K562 (cell line): ENCODE measurements around the gene HOXB7.

ENCODE experiments used
- ESRRB ChIP-seq: fragments of 250-450 bp; sonication (Bioruptor Pico); IDR thresholded peaks from 2 replicates; pipeline ENCODE4 v1.5.0; 2020; ENCODE audit warnings: mild to moderate bottlenecking, moderate library complexity, borderline replicate concordance
- SREBF2 ChIP-seq: sonication (generic); formaldehyde crosslinking; IDR thresholded peaks from 2 replicates; pipeline ENCODE4 v1.4.0; 2020; ENCODE audit warnings: mild to moderate bottlenecking, missing genetic modification reagents

DNA sequence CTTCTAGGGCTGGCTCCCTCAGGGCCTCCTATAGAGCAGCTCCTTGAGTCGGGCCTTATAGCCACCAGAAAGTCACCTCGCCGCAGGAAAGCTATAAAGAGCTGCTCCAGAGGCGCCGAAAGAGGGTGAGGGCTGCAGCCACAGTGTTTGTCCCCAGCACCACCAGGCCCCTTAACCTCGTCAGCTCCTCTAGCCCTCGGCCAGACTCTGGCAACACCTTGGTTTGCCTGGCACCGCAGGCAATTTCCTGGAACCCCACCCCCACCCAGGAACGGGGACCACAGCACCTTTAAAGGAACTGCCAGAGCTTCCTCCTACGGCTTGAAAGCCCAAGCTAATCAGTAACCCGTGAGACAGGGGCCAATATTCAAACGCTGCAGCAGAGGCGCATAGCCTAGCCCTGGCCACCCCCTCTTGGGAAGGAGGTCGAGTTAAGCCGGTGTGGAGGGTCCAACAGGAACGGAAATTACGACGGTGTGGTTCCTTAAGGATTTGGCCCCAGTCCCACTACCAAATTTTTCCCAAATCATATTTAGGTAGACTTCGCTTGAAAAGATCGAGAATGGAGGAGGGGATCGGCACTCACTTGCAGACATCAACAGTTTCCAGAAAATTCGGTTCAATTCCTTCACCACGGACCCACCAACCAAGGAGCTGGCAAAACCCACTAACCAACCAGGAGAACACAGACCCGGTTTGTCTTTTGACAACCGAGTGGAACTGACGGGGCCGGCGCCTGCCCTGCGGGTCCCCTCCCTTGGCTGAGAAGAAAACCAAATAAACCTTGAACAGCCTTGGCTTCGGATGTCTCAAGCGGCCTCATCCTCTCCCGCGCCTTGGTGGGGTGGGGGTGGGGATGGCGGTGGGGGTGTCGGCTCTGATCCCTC lies 9.0 kb downstream of the HOXB7 start:
- TF ChIP-seq SREBF2 (CRISPR knock-in tag) (no peak), ESRRB (no peak)
